SU-DHL-6 (cell line): ENCODE results near the gene PLEKHA7.

Experiments
- CTCF ChIP-seq: fragments of 200-600 bp; sonication (generic); IDR thresholded peaks from one replicate; pipeline ENCODE4 v1.5.1; 2017; ENCODE audit warnings: antibody characterized with exemption, mild to moderate bottlenecking, low read length, moderate library complexity; ENCODE audit not compliant: insufficient read depth, poor library complexity, severe bottlenecking
- EZH2phosphoT487 ChIP-seq: fragments of 200-600 bp; sonication (generic), shearing (Covaris generic); conservative IDR thresholded peaks from 2 replicates; pipeline ENCODE4 v1.6.1; 2018; ENCODE audit warnings: mild to moderate bottlenecking, antibody characterized with exemption, low read length, moderate library complexity, mixed read lengths

DNA sequence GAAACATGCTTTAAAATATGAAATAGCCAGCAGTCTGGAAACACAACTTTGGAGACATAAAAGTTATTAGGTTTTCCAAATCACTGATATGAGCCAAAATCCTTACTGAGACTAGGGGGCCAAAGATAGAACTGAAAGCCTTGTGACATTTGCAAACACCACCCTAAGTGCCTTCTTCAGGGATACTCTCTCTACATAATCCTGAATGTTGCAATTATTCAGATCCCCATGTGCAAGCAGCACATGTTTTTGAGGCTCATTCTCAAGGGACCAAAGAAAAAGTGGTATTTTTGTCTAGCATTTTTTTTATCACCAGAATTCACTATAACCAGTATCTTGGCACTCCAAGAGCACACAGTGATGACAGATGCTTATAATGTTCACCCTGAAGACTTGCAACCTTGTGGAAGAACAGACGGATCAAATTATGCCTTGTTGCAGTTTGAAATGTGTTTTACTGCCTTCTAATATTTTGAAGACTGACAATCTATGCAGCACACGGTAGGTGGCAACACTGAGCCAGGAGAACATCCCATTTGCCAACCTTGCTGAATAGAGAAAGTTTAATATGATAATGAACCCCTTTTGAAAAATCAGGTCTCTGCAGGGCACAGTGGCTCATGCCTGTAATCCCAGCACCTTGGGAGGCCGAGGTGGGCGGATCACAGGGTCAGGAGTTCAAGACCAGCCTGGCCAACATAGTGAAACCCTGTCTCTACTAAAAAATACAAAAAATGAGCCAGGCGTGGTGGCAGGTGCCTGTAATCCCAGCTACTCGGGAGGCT lies 78.5 kb downstream of the PLEKHA7 start:
- TF ChIP-seq CTCF (peak; percentile 75), EZH2phosphoT487 (no peak)
